Stomach (tissue), 9 donors: Measurements from ENCODE around the gene CFAP299. TPM values are rescaled to one million over a fixed set of nuclear protein-coding genes. Genes with fewer than 3 reads are reported as not detected.

Experiments used
- DNase-seq, 2 donors: peaks; one replicate each; pipeline versions ENCODE4 v3.0.0 to v3.0.0-alpha.2; 2013 to 2019
- H3K27ac ChIP-seq, 5 donors: fragments of 200-600 bp in 4 of 5; sonication (generic) in 4 of 5; one replicate each; pipeline ENCODE4 v1.5.1; 2013 to 2019; ENCODE audit warnings: mild to moderate bottlenecking in 1 of 5, moderate library complexity in 1 of 5
- H3K27me3 ChIP-seq, 3 donors: fragments of 200-600 bp; sonication (generic); one replicate each; pipeline ENCODE4 v1.5.1; 2017 to 2019; ENCODE audit warnings: mixed run types in 1 of 3
- H3K36me3 ChIP-seq, 4 donors: fragments of 200-600 bp; sonication (generic); 1 replicate in 3 of 4; 2 replicates in 1 of 4; pipeline ENCODE4 v1.5.1; 2016 to 2019
- H3K4me1 ChIP-seq, 4 donors: fragments of 200-600 bp; sonication (generic); one replicate each; pipeline ENCODE4 v1.5.1; 2016 to 2019
- H3K4me3 ChIP-seq, 4 donors: fragments of 200-600 bp; sonication (generic) in 3 of 4; one replicate each; pipeline ENCODE4 v1.5.1; 2016 to 2019; ENCODE audit warnings: mild to moderate bottlenecking in 1 of 4
- H3K9me3 ChIP-seq, 4 donors: fragments of 200-600 bp; sonication (generic); one replicate each; pipeline ENCODE4 v1.5.1; 2016 to 2019
- EP300 ChIP-seq: sonication (generic); formaldehyde crosslinking; IDR thresholded peaks from one replicate; pipeline ENCODE4 v1.6.1; 2017; ENCODE audit warnings: antibody characterized with exemption
- POLR2A ChIP-seq, 4 donors: fragments of 450-650 bp; IDR thresholded peaks; one replicate each; pipeline ENCODE4 v1.6.1; 2016; ENCODE audit warnings: antibody characterized with exemption in 4 of 4, control low read depth in 2 of 4, mild to moderate bottlenecking in 1 of 4, moderate library complexity in 1 of 4
- POLR2AphosphoS5 ChIP-seq, 3 donors: sonication (generic); formaldehyde crosslinking; IDR thresholded peaks; one replicate each; pipeline ENCODE4 v1.6.1; 2016; ENCODE audit warnings: antibody characterized with exemption in 3 of 3
- WGBS, 5 donors: extraction: QIAGEN DNeasy Blood & Tissue Kit in 3 of 5; methylation state at CpG; one replicate each; pipeline versions ENCODE4 v1.1.5 to v1.1.7; 2013 to 2018; 5-methylcytosine and 5-hydroxymethylcytosine counted together
- intact Hi-C: fragments of 100-400 bp; cut with DNase I; formaldehyde crosslinking; loops from one replicate; pipeline ENCODE4 v1.15.1; 2023; ENCODE audit warnings: low total_unique reads
- polyA plus RNA-seq, 3 donors: library from polyadenylated mRNA; stranded (reverse); fragments of 200-250 nt; gene quantifications; one replicate each; pipeline ENCODE4 v1.2.3, GENCODE V29; 2013
- total RNA-seq, 5 donors: library from RNA; depleted of rRNA; stranded (reverse); fragments of >200 nt; gene quantifications; one replicate each; pipeline versions ENCODE4 v1.1.0 to v1.2.3, GENCODE V29; 2014 to 2016
- TF ChIP-seq, protein P1 (sequence below), 7 experiments: fragments of 450-650 bp in 4 of 7; fragments of 200-600 bp in 3 of 7; sonication (generic) in 3 of 7; IDR thresholded peaks; one replicate each; pipeline ENCODE4 v1.5.1; 2016 to 2019; ENCODE audit warnings: antibody characterized with exemption in 7 of 7, control low read depth in 2 of 7, mild to moderate bottlenecking in 1 of 7
- donor health status: healthy with polysubstance abuse.
- donor health status: Bipolar disorder and iron deficiency.
- donor health status: healthy.

Gene CFAP299
- total and polyA plus RNA-seq, 8 donors = 0.73 TPM; not detected in 7

DNA sequence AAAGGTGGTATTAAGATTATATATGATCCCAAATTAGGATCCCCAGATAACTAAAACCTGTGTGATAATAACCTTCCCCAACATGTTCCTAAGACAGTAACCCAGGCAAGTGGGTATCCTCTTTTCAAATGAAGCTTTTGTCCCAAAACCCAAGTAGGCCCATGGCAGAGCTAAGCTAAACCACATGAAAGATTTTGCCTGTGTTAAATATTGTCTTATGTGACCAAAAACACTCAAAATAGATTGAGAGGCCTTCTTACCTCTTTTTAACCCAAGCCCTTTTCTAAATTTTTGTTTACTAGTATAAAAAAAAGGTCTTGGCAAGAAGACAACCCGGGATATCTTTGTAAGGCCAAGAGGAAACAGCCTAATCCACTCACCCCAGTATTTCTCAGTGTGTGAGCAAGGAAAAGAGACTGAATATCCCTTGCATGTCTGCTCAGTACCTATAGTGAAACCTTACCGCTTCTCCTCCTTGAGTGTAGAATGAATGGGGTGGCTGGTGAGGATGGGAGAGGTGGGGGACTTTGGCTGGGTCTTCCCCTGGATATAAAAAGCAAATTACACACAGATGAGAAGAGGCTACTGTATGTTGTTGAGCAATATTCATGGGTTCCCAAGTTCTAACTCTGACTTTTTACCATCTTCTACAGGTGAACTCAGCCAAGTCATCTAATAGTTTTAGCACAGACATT, 506.2 kb downstream of the CFAP299 start:
- TF ChIP-seq POLR2A (IDR thresholded peaks at IDR 0.05) (no peak), POLR2AphosphoS5 (IDR thresholded peaks at IDR 0.05) (no peak), EP300 (no peak)
- TF ChIP-seq, protein P1, sequence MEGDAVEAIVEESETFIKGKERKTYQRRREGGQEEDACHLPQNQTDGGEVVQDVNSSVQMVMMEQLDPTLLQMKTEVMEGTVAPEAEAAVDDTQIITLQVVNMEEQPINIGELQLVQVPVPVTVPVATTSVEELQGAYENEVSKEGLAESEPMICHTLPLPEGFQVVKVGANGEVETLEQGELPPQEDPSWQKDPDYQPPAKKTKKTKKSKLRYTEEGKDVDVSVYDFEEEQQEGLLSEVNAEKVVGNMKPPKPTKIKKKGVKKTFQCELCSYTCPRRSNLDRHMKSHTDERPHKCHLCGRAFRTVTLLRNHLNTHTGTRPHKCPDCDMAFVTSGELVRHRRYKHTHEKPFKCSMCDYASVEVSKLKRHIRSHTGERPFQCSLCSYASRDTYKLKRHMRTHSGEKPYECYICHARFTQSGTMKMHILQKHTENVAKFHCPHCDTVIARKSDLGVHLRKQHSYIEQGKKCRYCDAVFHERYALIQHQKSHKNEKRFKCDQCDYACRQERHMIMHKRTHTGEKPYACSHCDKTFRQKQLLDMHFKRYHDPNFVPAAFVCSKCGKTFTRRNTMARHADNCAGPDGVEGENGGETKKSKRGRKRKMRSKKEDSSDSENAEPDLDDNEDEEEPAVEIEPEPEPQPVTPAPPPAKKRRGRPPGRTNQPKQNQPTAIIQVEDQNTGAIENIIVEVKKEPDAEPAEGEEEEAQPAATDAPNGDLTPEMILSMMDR (IDR thresholded peaks at IDR 0.05) = no peak
- Histone ChIP-seq H3K27me3 (no peaks in the 10 kb centered on the region), H3K27ac (no peak overlapping the region), H3K4me1 (no peaks in the 10 kb centered on the region), H3K4me3 (no peak overlapping the region), H3K9me3 (peaks cover 0 to 12% (median 0%) of the 10 kb centered on the region in 4 donors), H3K36me3 (no peaks in the 10 kb centered on the region)
- no peak for DNase-seq
- intact Hi-C loops = no loop called here
- WGBS, 5 donors = 74 to 84% (median 76%) methylated on average over 2 of the region's 2 CpGs

DNA sequence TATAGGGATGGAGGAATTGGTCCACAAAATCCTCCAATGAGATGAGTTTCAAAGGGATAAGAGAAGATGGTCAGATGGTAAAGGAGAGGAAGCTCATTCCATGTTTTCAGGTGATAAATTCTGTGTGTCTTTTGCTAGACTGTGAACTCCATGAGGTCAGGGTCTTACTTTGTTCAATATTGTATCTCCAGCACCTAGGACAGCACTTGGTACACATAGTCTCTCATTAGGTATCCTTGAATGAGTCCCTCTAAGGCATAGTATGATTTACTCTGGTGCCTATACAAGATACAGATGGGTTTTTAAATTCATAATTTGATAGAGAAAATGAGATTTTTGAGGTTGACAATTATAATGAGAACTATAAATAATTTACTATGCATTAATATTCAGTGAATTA, 510.7 kb downstream of the CFAP299 start:
- intact Hi-C loops = no loop called here
- no peak for DNase-seq
- TF ChIP-seq, protein P1 (IDR thresholded peaks at IDR 0.05) = no peak
- no peak for TF ChIP-seq POLR2AphosphoS5 (IDR thresholded peaks at IDR 0.05)

DNA sequence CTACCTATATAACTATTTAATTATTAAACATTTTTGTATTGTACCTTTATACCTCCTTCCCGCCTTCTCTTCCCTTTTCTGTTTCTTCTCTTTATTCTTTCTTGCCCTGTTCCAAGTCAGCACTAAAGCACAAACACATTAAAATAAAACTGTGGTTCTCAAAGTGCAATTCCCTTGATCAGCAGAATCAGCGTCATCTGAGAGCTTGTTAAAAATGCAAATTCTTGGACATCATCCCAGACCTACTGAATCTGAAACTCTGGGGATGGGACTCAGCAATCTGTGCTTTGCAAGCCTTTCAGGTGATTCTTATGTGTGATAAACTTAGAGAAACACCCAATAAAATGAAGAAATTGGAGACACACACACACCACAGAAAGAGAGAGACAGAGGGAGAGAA, 516.5 kb downstream of the CFAP299 start:
- TF ChIP-seq, protein P1 (IDR thresholded peaks at IDR 0.05) = no peak
- TF ChIP-seq EP300 (no peak), POLR2AphosphoS5 (IDR thresholded peaks at IDR 0.05) (no peak), POLR2A (IDR thresholded peaks at IDR 0.05) (no peak)
- H3K36me3 ChIP-seq = no peaks in the 10 kb centered on the region
- H3K27ac ChIP-seq = no peak overlapping the region
- WGBS, 5 donors = 72 to 85% (median 79%) methylated on average over 2 of the region's 2 CpGs
- no peak for DNase-seq
- H3K27me3 ChIP-seq = no peaks in the 10 kb centered on the region
- intact Hi-C loops = no loop called here
- H3K4me1 ChIP-seq = no peaks in the 10 kb centered on the region
- H3K9me3 ChIP-seq = no peaks in the 10 kb centered on the region
- no peak overlapping the region for H3K4me3 ChIP-seq

More for the DNA sequence above, 510.7 kb downstream of the CFAP299 start:
- H3K9me3 ChIP-seq = peaks cover 0 to 5% (median 0%) of the 10 kb centered on the region in 4 donors
- H3K27ac ChIP-seq = no peak overlapping the region
- no peaks in the 10 kb centered on the region for H3K36me3 ChIP-seq
- H3K4me1 ChIP-seq = no peaks in the 10 kb centered on the region
- H3K4me3 ChIP-seq = no peak overlapping the region
- H3K27me3 ChIP-seq = no peaks in the 10 kb centered on the region

DNA sequence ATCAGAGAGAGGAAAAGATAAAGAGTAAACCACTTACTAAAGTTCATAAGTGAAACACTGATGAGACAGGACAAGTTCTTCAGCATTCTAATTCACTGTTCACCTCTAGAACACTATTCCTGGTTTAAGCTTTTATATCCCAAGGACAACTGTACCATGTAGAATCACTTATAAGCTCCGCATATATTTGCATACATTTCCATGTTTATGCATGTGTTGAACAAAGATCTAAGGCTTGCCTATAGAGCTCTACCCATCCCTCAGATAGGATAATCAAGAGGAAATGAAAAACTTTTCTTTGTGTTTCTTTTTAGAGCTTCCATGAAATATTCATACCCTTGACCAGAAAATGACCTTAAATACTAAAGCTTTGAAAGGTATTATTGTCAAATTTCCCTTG, 538.0 kb downstream of the CFAP299 start:
- H3K9me3 ChIP-seq = no peaks in the 10 kb centered on the region
- intact Hi-C loops = no loop called here
- no peaks in the 10 kb centered on the region for H3K4me1 ChIP-seq
- H3K27ac ChIP-seq = no peak overlapping the region
- H3K36me3 ChIP-seq = no peaks in the 10 kb centered on the region
- no peaks in the 10 kb centered on the region for H3K27me3 ChIP-seq
- H3K4me3 ChIP-seq = no peak overlapping the region
- 91 to 96% (median 92%) methylated on average over 1 of the region's 1 CpG for WGBS, 5 donors
- no peak for DNase-seq
- TF ChIP-seq, protein P1 (IDR thresholded peaks at IDR 0.05) = no peak
- TF ChIP-seq EP300 = no peak
- no peak for TF ChIP-seq POLR2A (IDR thresholded peaks at IDR 0.05)
- no peak for TF ChIP-seq POLR2AphosphoS5 (IDR thresholded peaks at IDR 0.05)
